ENCODE measurements around the gene C5. TPM values are rescaled to one million over a fixed set of nuclear protein-coding genes. Genes with fewer than 3 reads are reported as not detected.

Gene C5
- total RNA-seq, 1 experiment from 2014 or later: 0.66 TPM

DNA sequence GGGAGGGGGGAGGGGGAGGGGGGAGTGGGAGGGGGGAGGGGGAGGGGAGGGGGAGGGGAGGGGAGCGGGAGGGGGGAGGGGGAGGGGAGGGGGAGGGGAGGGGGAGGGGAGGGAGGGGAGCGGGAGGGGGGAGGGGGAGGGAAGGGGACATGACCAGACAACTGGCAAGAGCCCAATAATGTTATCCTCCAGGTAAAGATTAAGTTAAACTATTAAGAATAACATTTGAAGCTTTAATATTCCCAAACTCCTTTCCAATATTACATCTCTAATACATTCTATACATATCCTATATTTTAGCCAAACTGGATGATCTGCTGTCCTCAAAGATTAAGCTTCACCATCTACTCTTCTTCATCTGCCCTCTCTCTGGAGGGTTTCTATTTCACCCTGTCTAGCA is 25.8 kb downstream of the C5 start:
- Histone ChIP-seq H3K4me1 (ENCODE audit: control insufficient read depth in 1 of 2, insufficient read depth in 2 of 2, low read length in 2 of 2) (peaks cover 0 to 4% of the 10 kb centered on the region in 2 experiments; a peak in 1 of 4 replicates), H3K4me3 (replicated peaks in 1 of 2; ENCODE audit: low read depth in 1 of 2, low read length in 2 of 2) (no peak overlapping the region), H3K9me3 (ENCODE audit: control insufficient read depth in 1 of 2, insufficient read depth in 1 of 2, low read depth in 1 of 2, low read length in 2 of 2) (no peaks in the 10 kb centered on the region), H3K9me2 (ENCODE audit: insufficient read depth) (no peaks in the 10 kb centered on the region), H3K4me2 (ENCODE audit: low read length) (no peak overlapping the region), H2AFZ (ENCODE audit: low read depth, low read length, poor library complexity, severe bottlenecking) (no peak overlapping the region), H3K79me2 (ENCODE audit: insufficient read depth, low read length) (no peaks in the 10 kb centered on the region), H3K9ac (ENCODE audit: low read length) (no peak overlapping the region), H3K27me3 (ENCODE audit: insufficient read depth, low read length) (no peaks in the 10 kb centered on the region), H3K27ac (ENCODE audit: low read depth, low read length) (no peak overlapping the region), H3K36me3 (ENCODE audit: control insufficient read depth in 1 of 2, insufficient read depth in 2 of 2, low read length in 2 of 2) (no peaks in the 10 kb centered on the region), H4K20me1 (ENCODE audit: insufficient read depth) (no peaks in the 10 kb centered on the region)
- BruUV-seq (replicated peaks): no TSS peak
- TF ChIP-seq POLR2AphosphoS5 (IDR thresholded peaks at IDR 0.05; ENCODE audit: low read depth, low read length) (no peak), TCF7L2 (IDR thresholded peaks at IDR 0.05; ENCODE audit: borderline replicate concordance, extremely low read depth, insufficient read depth, insufficient read length) (no peak), SRF (IDR thresholded peaks at IDR 0.05; ENCODE audit: low read depth) (no peak), EZH2phosphoT487 (IDR thresholded peaks at IDR 0.05; ENCODE audit: borderline replicate concordance) (no peak), RAD21 (IDR thresholded peaks at IDR 0.05; ENCODE audit: low read depth) (no peak)
- TF ChIP-seq, protein P1, sequence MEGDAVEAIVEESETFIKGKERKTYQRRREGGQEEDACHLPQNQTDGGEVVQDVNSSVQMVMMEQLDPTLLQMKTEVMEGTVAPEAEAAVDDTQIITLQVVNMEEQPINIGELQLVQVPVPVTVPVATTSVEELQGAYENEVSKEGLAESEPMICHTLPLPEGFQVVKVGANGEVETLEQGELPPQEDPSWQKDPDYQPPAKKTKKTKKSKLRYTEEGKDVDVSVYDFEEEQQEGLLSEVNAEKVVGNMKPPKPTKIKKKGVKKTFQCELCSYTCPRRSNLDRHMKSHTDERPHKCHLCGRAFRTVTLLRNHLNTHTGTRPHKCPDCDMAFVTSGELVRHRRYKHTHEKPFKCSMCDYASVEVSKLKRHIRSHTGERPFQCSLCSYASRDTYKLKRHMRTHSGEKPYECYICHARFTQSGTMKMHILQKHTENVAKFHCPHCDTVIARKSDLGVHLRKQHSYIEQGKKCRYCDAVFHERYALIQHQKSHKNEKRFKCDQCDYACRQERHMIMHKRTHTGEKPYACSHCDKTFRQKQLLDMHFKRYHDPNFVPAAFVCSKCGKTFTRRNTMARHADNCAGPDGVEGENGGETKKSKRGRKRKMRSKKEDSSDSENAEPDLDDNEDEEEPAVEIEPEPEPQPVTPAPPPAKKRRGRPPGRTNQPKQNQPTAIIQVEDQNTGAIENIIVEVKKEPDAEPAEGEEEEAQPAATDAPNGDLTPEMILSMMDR (IDR thresholded peaks at IDR 0.05 in 2 of 3, conservative IDR thresholded peaks at IDR 0.05 in 1 of 3; ENCODE audit: borderline replicate concordance in 1 of 3, insufficient read depth in 1 of 3, low read depth in 2 of 3, low read length in 2 of 3): no peak
- TF ChIP-seq, protein P2, sequence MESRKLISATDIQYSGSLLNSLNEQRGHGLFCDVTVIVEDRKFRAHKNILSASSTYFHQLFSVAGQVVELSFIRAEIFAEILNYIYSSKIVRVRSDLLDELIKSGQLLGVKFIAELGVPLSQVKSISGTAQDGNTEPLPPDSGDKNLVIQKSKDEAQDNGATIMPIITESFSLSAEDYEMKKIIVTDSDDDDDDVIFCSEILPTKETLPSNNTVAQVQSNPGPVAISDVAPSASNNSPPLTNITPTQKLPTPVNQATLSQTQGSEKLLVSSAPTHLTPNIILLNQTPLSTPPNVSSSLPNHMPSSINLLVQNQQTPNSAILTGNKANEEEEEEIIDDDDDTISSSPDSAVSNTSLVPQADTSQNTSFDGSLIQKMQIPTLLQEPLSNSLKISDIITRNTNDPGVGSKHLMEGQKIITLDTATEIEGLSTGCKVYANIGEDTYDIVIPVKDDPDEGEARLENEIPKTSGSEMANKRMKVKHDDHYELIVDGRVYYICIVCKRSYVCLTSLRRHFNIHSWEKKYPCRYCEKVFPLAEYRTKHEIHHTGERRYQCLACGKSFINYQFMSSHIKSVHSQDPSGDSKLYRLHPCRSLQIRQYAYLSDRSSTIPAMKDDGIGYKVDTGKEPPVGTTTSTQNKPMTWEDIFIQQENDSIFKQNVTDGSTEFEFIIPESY (IDR thresholded peaks at IDR 0.05; ENCODE audit: extremely low read depth, insufficient replicate concordance, low read length): no peak
- TF ChIP-seq, protein P3, sequence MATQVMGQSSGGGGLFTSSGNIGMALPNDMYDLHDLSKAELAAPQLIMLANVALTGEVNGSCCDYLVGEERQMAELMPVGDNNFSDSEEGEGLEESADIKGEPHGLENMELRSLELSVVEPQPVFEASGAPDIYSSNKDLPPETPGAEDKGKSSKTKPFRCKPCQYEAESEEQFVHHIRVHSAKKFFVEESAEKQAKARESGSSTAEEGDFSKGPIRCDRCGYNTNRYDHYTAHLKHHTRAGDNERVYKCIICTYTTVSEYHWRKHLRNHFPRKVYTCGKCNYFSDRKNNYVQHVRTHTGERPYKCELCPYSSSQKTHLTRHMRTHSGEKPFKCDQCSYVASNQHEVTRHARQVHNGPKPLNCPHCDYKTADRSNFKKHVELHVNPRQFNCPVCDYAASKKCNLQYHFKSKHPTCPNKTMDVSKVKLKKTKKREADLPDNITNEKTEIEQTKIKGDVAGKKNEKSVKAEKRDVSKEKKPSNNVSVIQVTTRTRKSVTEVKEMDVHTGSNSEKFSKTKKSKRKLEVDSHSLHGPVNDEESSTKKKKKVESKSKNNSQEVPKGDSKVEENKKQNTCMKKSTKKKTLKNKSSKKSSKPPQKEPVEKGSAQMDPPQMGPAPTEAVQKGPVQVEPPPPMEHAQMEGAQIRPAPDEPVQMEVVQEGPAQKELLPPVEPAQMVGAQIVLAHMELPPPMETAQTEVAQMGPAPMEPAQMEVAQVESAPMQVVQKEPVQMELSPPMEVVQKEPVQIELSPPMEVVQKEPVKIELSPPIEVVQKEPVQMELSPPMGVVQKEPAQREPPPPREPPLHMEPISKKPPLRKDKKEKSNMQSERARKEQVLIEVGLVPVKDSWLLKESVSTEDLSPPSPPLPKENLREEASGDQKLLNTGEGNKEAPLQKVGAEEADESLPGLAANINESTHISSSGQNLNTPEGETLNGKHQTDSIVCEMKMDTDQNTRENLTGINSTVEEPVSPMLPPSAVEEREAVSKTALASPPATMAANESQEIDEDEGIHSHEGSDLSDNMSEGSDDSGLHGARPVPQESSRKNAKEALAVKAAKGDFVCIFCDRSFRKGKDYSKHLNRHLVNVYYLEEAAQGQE (IDR thresholded peaks at IDR 0.05; ENCODE audit: low read depth): no peak
- TF ChIP-seq, protein P4, sequence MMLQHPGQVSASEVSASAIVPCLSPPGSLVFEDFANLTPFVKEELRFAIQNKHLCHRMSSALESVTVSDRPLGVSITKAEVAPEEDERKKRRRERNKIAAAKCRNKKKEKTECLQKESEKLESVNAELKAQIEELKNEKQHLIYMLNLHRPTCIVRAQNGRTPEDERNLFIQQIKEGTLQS (IDR thresholded peaks at IDR 0.05): no peak
- ChIA-PET CTCF (interaction anchor here (1.0 kb wide), 1 partner anchor 36 kb away, joined by 3 read pairs; no protein-coding TSS in a partner anchor), POLR2A (no interaction called here), RAD21 (ENCODE audit: low non-redundant PET in 1 of 2, low total read pairs in 2 of 2, uncharacterized antibody in 2 of 2, unreplicated experiment in 2 of 2) (no interaction called here)
- no peak for DNase-seq (ENCODE audit: low read depth, low spot score)
- intact Hi-C loops (cut with micrococcal nuclease): no loop called here
- no peak for ATAC-seq

All from HCT116 (cell line).